Stimulated activated memory B cell treated with anti-CD40 and anti-IgM and Interleukin-4, amounts not matched to agents 10 μg/mL and 1 μg/mL and 100 μg/mL, for 72 hours (primary cell): ENCODE results near the gene CUX1.
"Not testable (repeated sequence)": the region's sequence is repeated elsewhere in the genome, so short reads cannot be mapped to it uniquely, and the experiment has no call there.

Experiments used
- ATAC-seq: fragments of 150-1000 bp; cut with Tn5 transposase; 2 replicates; pipeline ENCODE4 v1.10.0; 2021
- H3K27ac Mint-ChIP-seq: one replicate; pipeline ENCODE4 v1.8.0; 2022; ENCODE audit warnings: mild to moderate bottlenecking, mixed read lengths
- H3K27me3 Mint-ChIP-seq: one replicate; pipeline ENCODE4 v1.8.0; 2022; ENCODE audit warnings: mixed read lengths
- H3K36me3 Mint-ChIP-seq: one replicate; pipeline ENCODE4 v1.8.0; 2022; ENCODE audit warnings: mixed read lengths
- H3K4me1 Mint-ChIP-seq: one replicate; pipeline ENCODE4 v1.8.0; 2022; ENCODE audit warnings: mixed read lengths
- H3K4me3 Mint-ChIP-seq: one replicate; pipeline ENCODE4 v1.8.0; 2022; ENCODE audit warnings: mild to moderate bottlenecking, moderate library complexity, mixed read lengths
- H3K9me3 Mint-ChIP-seq: one replicate; pipeline ENCODE4 v1.8.0; 2022; ENCODE audit warnings: mixed read lengths

Gene CUX1

GRCh38 chr7:102310414-102310815 is 493.0 kb downstream of the CUX1 start:
- Mint-ChIP-seq H3K27me3 (no peaks in the 10 kb centered on the region), H3K4me3 (no peak overlapping the region), H3K4me1 (peaks cover 57% of the 10 kb centered on the region), H3K27ac (peak overlapping the region; percentile 42), H3K36me3 (peaks cover 47% of the 10 kb centered on the region), H3K9me3 (no peaks in the 10 kb centered on the region)
- ATAC-seq, result no peak

- Mint-ChIP-seq H3K4me1 (peaks cover 44% of the 10 kb centered on the region), H3K4me3 (no peak overlapping the region), H3K27ac (peak overlapping the region; percentile 21), H3K36me3 (peaks cover 57% of the 10 kb centered on the region), H3K27me3 (no peaks in the 10 kb centered on the region), H3K9me3 (no peaks in the 10 kb centered on the region)
- ATAC-seq, result no peak
Measured at GRCh38 chr7:102312317-102312716, 494.9 kb downstream of the CUX1 start.

DNA sequence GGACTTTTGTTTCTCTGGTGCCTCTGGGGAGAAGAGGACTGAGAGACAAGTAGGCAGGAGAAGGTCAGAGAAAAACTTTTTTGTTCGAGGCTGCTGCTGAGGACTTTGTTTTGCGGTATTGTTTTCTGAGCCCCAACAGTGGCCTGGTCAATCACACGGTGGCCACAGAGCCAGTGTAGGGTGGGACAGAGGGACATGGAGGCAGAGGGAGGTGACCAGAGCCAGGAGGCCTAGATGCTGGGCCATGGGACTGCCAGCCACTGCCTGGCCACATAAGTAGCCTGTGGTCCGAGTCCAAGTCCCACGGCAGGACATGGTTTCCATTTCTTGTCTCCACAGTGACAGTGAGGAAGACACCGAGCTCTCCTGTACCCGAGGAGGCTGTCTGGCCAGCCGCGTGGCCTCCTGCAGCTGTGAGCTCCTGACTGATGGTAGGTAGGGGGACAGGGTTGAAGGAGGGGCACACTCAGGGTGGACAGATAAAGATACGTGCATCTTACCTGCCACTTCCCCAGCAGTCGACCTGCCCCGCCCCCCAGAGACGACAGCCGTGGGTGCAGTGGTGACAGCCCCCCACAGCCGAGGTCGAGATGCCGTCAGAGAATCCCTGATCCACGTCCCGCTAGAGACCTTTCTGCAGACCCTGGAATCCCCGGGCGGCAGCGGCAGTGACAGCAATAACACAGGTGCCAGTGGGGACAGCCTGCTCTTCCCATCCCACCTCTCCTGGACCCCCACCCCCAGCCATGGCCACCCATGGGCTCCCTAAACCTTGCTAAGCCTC is 496.8 kb downstream of the CUX1 start:
- Mint-ChIP-seq H3K9me3 (no peaks in the 10 kb centered on the region), H3K4me3 (no peak overlapping the region), H3K27ac (no peak overlapping the region), H3K4me1 (peaks cover 40% of the 10 kb centered on the region), H3K27me3 (no peaks in the 10 kb centered on the region), H3K36me3 (peaks cover 61% of the 10 kb centered on the region)
- no peak for ATAC-seq

DNA sequence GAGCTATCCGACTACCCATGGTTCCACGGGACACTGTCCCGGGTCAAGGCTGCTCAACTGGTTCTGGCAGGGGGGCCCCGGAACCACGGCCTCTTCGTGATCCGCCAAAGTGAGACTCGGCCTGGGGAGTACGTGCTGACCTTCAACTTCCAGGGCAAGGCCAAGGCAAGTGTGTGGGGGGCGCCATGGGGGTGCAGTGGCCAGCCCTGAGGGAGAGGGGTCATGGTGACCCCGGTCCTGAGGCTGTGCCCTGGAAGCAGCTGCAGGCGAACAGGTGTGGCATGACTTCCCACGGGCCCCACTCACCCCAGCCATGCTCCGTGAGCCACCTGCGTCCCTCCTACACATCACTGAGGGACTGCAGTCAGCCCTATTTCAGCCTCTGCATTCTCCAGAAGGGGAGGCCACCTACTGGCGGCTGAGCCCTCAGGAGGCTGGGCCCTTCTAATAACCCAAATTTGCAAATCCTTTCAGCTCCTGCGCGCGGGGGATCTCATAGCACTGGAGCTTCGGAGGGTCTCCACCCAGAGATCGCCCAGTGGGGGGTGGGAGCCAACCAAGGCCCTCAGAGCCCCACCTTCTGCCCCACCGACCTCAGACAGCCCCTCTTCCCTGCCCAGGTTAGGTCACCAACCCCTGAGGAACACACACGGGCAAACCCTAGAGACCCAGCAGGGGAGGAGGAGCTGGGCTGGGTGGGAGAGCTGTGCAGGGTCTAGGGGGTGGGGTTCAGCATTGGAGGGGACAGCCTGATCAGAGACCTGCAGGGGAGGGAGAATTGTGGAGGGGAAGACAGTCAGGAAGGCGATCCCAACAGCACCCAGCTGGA is 500.0 kb downstream of the CUX1 start:
- H3K9me3 Mint-ChIP-seq, result no peaks in the 10 kb centered on the region

DNA sequence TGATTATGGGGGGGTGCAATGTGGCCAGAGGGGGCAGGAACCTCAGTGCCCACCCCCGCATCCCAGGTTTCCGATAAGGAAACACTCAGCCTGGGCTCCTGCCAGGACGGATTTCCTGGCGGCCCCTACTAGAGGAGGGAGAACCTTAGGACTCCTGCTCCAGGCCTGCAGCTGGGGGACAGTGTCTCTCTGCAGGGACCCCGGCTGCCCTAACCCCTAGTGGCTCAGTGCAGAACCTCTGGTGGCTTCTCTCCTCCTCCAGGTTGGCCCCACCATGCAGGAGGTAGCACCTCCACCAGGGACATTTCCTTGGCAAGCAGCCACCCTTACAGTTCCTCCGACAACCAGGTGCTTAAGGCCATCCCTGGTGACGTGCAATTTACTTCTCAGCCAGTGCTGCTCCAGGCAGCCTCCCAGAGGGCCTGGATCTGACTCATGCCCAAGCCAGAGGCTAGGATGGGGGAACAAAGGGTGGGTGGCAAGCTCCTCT is 501.1 kb downstream of the CUX1 start:
- Mint-ChIP-seq H3K4me1 (peaks cover 44% of the 10 kb centered on the region), H3K36me3 (peaks cover 66% of the 10 kb centered on the region), H3K9me3 (no peaks in the 10 kb centered on the region), H3K27me3 (no peaks in the 10 kb centered on the region), H3K27ac (peak overlapping the region; percentile 32), H3K4me3 (no peak overlapping the region)
- ATAC-seq, result no peak

More for the DNA sequence above, 500.0 kb downstream of the CUX1 start:
- peaks cover 43% of the 10 kb centered on the region for H3K4me1 Mint-ChIP-seq
- peak overlapping the region; percentile 18 for H3K27ac Mint-ChIP-seq
- H3K36me3 Mint-ChIP-seq, result peaks cover 64% of the 10 kb centered on the region
- H3K4me3 Mint-ChIP-seq, result no peak overlapping the region
- ATAC-seq, result peak; percentile 54
- no peaks in the 10 kb centered on the region for H3K27me3 Mint-ChIP-seq

DNA sequence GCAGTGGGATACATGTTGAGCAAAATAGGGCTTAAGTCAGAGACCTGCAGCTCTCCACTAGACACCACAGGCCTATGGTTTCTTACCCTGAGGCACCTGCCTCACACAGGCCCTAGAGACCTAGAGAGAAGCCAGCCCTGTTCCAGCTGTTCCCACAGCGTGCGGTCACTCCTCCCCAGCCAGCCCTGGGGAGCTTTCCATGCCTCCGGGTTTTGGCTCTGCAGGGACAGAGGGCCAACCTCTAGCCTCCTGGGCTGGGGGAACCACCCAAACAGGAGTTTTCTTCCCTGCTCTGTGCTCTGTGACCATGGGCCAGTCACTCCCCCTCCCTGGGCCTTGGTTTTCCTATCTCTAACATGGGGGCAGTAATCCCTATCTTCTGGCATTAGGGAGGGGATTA is 502.2 kb downstream of the CUX1 start:
- Mint-ChIP-seq H3K9me3 (no peaks in the 10 kb centered on the region), H3K27ac (peak overlapping the region; percentile 32), H3K27me3 (no peaks in the 10 kb centered on the region), H3K4me3 (no peak overlapping the region), H3K36me3 (peaks cover 62% of the 10 kb centered on the region), H3K4me1 (peaks cover 44% of the 10 kb centered on the region)
- ATAC-seq, result no peak

GRCh38 chr7:102320181-102320580 is 502.8 kb downstream of the CUX1 start:
- Mint-ChIP-seq H3K4me3 (no peak overlapping the region), H3K4me1 (peaks cover 44% of the 10 kb centered on the region), H3K27me3 (no peaks in the 10 kb centered on the region), H3K27ac (no peak overlapping the region), H3K36me3 (peaks cover 59% of the 10 kb centered on the region), H3K9me3 (no peaks in the 10 kb centered on the region)
- ATAC-seq, result no peak

DNA sequence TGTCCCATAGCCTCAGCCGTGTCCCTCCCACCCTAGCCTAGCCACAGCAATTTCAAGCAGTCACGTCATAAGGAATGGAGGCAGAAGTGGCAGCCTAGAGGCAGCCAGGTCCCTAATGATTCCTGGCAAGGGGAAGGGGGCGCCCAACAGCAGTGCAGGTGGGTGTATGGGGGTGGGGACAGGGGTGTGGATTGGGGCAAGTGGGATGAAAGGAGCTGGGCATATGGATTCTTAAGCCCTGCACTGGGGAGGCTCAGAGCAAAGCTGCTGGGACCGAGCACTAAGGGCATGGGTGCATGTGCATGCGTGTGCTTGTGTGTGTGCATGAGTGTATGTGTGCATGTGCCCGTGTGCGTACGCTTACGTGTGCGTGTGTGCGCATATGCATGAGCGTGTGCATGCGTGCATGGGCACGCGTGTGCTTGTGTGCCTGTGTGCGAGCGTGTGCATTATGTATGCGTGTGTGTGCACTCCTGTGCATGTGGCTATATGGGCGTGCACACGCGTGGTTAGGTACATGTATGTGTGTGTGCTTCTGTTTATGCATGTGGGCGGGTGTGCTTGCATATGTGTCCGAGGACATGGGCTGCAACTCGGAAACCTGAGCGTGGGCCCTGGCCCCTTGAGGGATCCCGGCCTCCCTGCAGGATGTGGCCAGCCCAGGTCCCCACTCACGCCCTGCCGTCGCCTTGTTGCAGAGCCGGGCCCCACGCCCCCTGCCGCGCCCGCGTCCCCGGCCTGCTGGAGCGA is 503.4 kb downstream of the CUX1 start:
- Mint-ChIP-seq H3K27me3 (no peaks in the 10 kb centered on the region), H3K4me1 (peaks cover 44% of the 10 kb centered on the region), H3K4me3 (no peak overlapping the region), H3K9me3 (no peaks in the 10 kb centered on the region), H3K36me3 (peaks cover 53% of the 10 kb centered on the region), H3K27ac (no peak overlapping the region)
- peak; percentile 40 for ATAC-seq

- Mint-ChIP-seq H3K4me1 (peaks cover 44% of the 10 kb centered on the region), H3K36me3 (peaks cover 53% of the 10 kb centered on the region), H3K9me3 (no peaks in the 10 kb centered on the region), H3K27ac (peak overlapping the region; percentile 53), H3K27me3 (no peaks in the 10 kb centered on the region), H3K4me3 (no peak overlapping the region)
- peak; percentile 58 for ATAC-seq
Measured at GRCh38 chr7:102321351-102322201, 504.1 kb downstream of the CUX1 start.

DNA sequence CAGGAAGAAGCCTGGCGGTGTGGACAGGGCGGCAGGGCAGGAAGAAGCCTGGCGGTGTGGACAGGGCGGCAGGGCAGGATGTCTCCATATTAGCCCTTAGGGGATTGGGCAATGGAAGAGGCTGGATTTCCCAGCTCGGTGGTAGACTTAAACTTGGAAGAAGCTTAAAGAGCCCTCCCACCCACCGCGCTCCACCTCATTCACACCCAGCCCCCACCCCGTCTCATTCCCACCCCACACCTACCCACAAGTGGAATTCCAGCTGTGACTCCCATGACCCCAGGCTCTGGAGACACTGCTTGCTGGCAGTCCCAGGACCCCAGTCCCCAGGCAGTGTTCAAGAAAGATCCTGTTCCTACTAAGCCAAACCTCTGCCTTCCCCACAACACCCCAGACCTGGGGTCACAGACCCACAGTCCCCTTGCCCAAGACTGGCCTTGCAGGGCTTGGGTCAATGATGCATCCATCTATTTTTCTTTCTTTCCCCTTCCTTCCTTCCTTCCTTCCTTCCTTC is 504.8 kb downstream of the CUX1 start:
- ATAC-seq, result no peak
- peaks cover 47% of the 10 kb centered on the region for H3K36me3 Mint-ChIP-seq
- H3K4me1 Mint-ChIP-seq, result peaks cover 38% of the 10 kb centered on the region
- peak overlapping the region; percentile 53 for H3K27ac Mint-ChIP-seq
- no peak overlapping the region for H3K4me3 Mint-ChIP-seq
- no peaks in the 10 kb centered on the region for H3K27me3 Mint-ChIP-seq
- H3K9me3 Mint-ChIP-seq, result no peaks in the 10 kb centered on the region

DNA sequence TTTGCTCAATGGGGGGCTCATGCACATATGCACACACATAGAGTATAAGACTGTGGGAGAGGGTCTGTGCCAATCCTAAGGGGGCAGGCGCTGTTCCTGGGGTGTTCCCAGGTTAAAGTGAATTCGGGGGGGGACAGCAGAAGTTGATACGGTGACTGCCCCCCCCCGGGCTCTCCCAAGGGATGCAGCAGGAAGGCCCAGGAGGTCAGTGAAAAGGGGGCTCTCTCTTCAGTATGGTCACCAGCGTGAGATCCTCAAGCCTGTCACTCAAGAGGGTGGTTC is 506.4 kb downstream of the CUX1 start:
- Mint-ChIP-seq H3K36me3 (peaks cover 35% of the 10 kb centered on the region), H3K4me1 (peaks cover 33% of the 10 kb centered on the region), H3K9me3 (no peaks in the 10 kb centered on the region), H3K27me3 (no peaks in the 10 kb centered on the region), H3K4me3 (no peak overlapping the region), H3K27ac (no peak overlapping the region)
- no peak for ATAC-seq

DNA sequence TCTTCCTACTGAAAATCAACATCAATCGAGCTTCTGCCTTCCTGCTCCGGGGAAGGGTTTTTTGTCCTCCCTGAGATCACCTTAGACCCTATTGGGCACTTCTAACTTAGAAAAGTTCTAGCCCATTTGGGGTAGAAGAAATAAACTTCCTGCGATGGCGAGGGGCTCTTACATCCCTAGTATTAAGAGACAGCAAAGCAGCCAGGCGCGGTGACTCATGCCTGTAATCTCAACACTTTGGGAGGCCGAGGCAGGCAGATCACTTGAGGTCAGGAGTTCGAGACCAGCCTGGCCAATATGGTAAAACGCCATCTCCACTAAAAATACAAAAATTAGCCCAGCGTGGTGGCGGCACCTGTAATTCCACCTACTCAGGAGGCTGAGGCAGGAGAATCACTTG is 507.7 kb downstream of the CUX1 start:
- not testable (repeated sequence) for ATAC-seq, H3K27ac Mint-ChIP-seq, H3K4me3 Mint-ChIP-seq, H3K27me3 Mint-ChIP-seq, H3K9me3 Mint-ChIP-seq
- Mint-ChIP-seq H3K4me1 (peaks cover 20% of the 10 kb centered on the region), H3K36me3 (peaks cover 22% of the 10 kb centered on the region)

- no peak for ATAC-seq
- peaks cover 17% of the 10 kb centered on the region for H3K4me1 Mint-ChIP-seq
- no peaks in the 10 kb centered on the region for H3K9me3 Mint-ChIP-seq
- H3K27me3 Mint-ChIP-seq, result no peaks in the 10 kb centered on the region
- no peak overlapping the region for H3K4me3 Mint-ChIP-seq
- peaks cover 15% of the 10 kb centered on the region for H3K36me3 Mint-ChIP-seq
- H3K27ac Mint-ChIP-seq, result no peak overlapping the region
Measured at GRCh38 chr7:102326157-102326889, 508.9 kb downstream of the CUX1 start.

- H3K9me3 Mint-ChIP-seq, H3K4me3 Mint-ChIP-seq, ATAC-seq, H3K36me3 Mint-ChIP-seq, H3K27ac Mint-ChIP-seq, H3K27me3 Mint-ChIP-seq: not testable (repeated sequence)
- peaks cover 19% of the 10 kb centered on the region for H3K4me1 Mint-ChIP-seq
Measured at GRCh38 chr7:102327183-102327582, 509.8 kb downstream of the CUX1 start.
